ENCODE results near the gene SMU1. TPM values are rescaled to one million over a fixed set of nuclear protein-coding genes. Genes with fewer than 3 reads are reported as not detected.

SMU1 gene
- total and polyA plus RNA-seq, 2 donors from 2014 or later, result 12.8 to 22.0 TPM

DNA sequence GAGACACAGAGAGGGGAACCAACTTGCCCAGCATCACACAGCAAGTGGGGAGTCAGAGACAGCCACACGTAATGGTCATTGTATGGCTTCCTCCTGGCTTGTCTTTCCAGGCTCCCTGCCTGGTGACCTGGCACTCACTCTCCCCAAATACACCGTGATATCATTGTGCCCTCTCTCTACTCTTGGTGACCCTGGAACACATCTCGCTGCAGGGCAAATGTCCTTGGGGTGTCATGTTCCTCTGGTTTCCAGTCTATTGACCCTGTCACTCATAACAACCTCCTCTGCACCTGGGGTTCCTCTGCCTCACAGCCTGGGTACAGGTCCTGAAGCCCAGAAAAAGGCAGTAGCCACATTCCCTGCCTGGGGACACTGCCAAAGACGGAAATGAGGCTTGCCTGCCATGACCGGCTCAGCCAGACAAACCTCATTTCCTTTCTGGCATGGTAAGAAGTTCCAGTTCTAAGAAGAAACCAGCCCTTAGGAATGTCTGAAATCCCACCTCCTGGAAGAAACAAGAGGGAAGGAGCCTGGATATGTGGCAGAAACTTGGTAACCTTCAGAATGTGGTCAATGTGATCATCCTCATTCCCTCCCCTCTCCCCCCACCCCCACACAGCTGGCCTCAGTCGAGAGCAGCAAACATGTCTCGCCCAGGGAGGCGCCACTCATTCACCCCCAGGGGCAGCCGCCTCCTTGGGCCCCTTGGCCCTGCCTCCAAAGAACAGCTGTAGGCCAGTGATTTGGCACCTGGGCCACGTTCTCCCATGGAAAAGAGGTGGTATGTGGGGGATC lies 30.6 kb upstream of the SMU1 start:
- Histone ChIP-seq H3K27ac (ENCODE audit: low read depth in 2 of 2, low read length in 2 of 2) (peak overlapping the region; percentile 68 to 71), H3K27me3 (ENCODE audit: control insufficient read depth, insufficient read depth, low read length) (no peaks in the 10 kb centered on the region), H3K9me3 (ENCODE audit: control insufficient read depth in 2 of 3, insufficient read depth in 1 of 3, low read length in 3 of 3) (no peaks in the 10 kb centered on the region), H3K9ac (ENCODE audit: low read length in 3 of 3) (peak overlapping the region in 1 of 3 donors; percentile 22), H3K36me3 (ENCODE audit: control insufficient read depth in 2 of 3, insufficient read depth in 3 of 3, low read length in 3 of 3) (peaks cover 0 to 9% (median 7%) of the 10 kb centered on the region in 3 donors), H3K4me1 (ENCODE audit: control insufficient read depth in 2 of 3, insufficient read depth in 2 of 3, low read depth in 1 of 3, low read length in 3 of 3) (peaks cover 0 to 26% (median 21%) of the 10 kb centered on the region in 3 donors), H3K4me3 (ENCODE audit: low read length in 3 of 3) (no peak overlapping the region)
- TF ChIP-seq, protein P1, sequence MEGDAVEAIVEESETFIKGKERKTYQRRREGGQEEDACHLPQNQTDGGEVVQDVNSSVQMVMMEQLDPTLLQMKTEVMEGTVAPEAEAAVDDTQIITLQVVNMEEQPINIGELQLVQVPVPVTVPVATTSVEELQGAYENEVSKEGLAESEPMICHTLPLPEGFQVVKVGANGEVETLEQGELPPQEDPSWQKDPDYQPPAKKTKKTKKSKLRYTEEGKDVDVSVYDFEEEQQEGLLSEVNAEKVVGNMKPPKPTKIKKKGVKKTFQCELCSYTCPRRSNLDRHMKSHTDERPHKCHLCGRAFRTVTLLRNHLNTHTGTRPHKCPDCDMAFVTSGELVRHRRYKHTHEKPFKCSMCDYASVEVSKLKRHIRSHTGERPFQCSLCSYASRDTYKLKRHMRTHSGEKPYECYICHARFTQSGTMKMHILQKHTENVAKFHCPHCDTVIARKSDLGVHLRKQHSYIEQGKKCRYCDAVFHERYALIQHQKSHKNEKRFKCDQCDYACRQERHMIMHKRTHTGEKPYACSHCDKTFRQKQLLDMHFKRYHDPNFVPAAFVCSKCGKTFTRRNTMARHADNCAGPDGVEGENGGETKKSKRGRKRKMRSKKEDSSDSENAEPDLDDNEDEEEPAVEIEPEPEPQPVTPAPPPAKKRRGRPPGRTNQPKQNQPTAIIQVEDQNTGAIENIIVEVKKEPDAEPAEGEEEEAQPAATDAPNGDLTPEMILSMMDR (IDR thresholded peaks at IDR 0.05; ENCODE audit: borderline replicate concordance, extremely low read depth, insufficient read depth), result no peak
- intact Hi-C loops (cut with DNase I), result no loop called here
- FAIRE-seq (no peak), DNase-seq (peak in 4 of 5 donors; percentile 29 to 75 (median 51))

DNA sequence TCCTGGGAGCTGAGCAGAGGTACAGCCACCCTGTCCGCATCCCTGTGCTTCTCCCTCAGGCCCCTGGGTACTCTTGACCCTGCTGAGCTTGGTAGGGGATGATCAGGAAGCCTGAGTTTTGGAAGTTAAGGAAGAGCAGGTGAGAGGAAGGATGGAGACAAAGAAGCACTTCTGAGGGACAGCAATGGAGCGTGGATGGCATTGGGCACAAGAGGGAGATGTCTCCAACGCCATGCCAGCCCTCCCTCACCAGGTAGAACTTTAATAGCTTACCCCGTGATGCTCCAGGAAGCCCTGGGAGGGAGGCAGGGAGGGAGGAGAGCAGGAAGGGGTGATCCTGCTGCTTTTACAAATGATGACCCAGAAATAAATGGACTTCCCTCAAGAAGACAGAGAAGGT lies 29.9 kb upstream of the SMU1 start:
- Histone ChIP-seq H3K27ac (ENCODE audit: low read depth in 2 of 2, low read length in 2 of 2) (peak overlapping the region; percentile 68 to 85), H3K9me3 (ENCODE audit: control insufficient read depth in 2 of 3, insufficient read depth in 1 of 3, low read length in 3 of 3) (no peaks in the 10 kb centered on the region), H3K4me1 (ENCODE audit: control insufficient read depth in 2 of 3, insufficient read depth in 2 of 3, low read depth in 1 of 3, low read length in 3 of 3) (peaks cover 0 to 26% (median 26%) of the 10 kb centered on the region in 3 donors), H3K36me3 (ENCODE audit: control insufficient read depth in 2 of 3, insufficient read depth in 3 of 3, low read length in 3 of 3) (peaks cover 0 to 4% (median 2%) of the 10 kb centered on the region in 3 donors), H3K27me3 (ENCODE audit: control insufficient read depth, insufficient read depth, low read length) (no peaks in the 10 kb centered on the region), H3K9ac (ENCODE audit: low read length in 3 of 3) (no peak overlapping the region), H3K4me3 (ENCODE audit: low read length in 3 of 3) (no peak overlapping the region)
- DNase-seq, result peak in 1 of 5 donors; percentile 18
- TF ChIP-seq, protein P1 (IDR thresholded peaks at IDR 0.05; ENCODE audit: borderline replicate concordance, extremely low read depth, insufficient read depth), result no peak
- no peak for FAIRE-seq
- intact Hi-C loops (cut with DNase I), result no loop called here

DNA sequence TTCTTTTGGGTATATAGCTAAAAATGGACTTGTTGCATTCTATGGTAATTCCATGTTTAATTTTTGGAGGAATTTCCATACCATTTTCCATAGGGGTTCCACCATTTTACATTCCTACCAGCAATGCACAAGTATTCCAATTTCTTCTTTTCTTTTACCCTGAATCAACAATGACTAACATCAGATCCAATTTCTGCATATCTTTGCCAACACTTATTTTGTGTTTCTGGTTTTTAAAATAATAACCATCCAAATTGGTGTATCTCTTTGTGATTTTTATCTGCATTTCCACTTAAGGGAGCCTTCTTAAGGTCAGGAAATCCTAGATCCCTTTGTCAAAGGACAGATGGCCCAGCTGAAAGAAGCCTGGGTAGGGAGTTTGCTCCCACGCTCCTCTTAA lies 29.5 kb upstream of the SMU1 start:
- H3K9me3 ChIP-seq (ENCODE audit: control insufficient read depth in 2 of 3, insufficient read depth in 1 of 3, low read length in 3 of 3), result no peaks in the 10 kb centered on the region
- intact Hi-C loops (cut with DNase I), result no loop called here
- no peaks in the 10 kb centered on the region for H3K27me3 ChIP-seq (ENCODE audit: control insufficient read depth, insufficient read depth, low read length)
- H3K27ac ChIP-seq (ENCODE audit: low read depth in 2 of 2, low read length in 2 of 2), result peak overlapping the region in 1 of 2 donors; percentile 85
- peaks cover 0 to 4% (median 0%) of the 10 kb centered on the region in 3 donors for H3K36me3 ChIP-seq (ENCODE audit: control insufficient read depth in 2 of 3, insufficient read depth in 3 of 3, low read length in 3 of 3)
- H3K9ac ChIP-seq (ENCODE audit: low read length in 3 of 3), result no peak overlapping the region
- no peak overlapping the region for H3K4me3 ChIP-seq (ENCODE audit: low read length in 3 of 3)
- TF ChIP-seq, protein P1 (IDR thresholded peaks at IDR 0.05; ENCODE audit: borderline replicate concordance, extremely low read depth, insufficient read depth), result no peak
- H3K4me1 ChIP-seq (ENCODE audit: control insufficient read depth in 2 of 3, insufficient read depth in 2 of 3, low read depth in 1 of 3, low read length in 3 of 3), result peaks cover 0 to 26% (median 26%) of the 10 kb centered on the region in 3 donors
- DNase-seq (no peak), FAIRE-seq (no peak)

Measured in kidney (tissue), 14 donors.